BJ (cell line): ENCODE data around the gene TBR1. TPM values are rescaled to one million over a fixed set of nuclear protein-coding genes. Genes with fewer than 3 reads are reported as not detected.
A peak's percentile ranks its signal among the peaks of the same experiment; 100 is the strongest.

Source experiments
- CTCF ChIA-PET: fragments of 350-600 bp; formaldehyde crosslinking; extraction: SDS; loops from one replicate; lab custom pipeline; 2021; ENCODE audit warnings: antibody characterized with exemption, inconsistent platforms; lab: Yijun Ruan, JAX
- POLR2A ChIA-PET: fragments of 300-600 bp; sonication (Branson Sonifier 250); formaldehyde crosslinking; extraction: SDS; loops from one replicate; lab custom pipeline; 2021; ENCODE audit warnings: antibody characterized with exemption; lab: Charles Lee
- DNase-seq: peaks from one replicate; pipeline ENCODE4 v3.0.0-alpha.2; 2011; ENCODE audit warnings: low read depth
- H3K27me3 ChIP-seq: 2 replicates; pipeline ENCODE4 v1.6.0; 2011; ENCODE audit warnings: low read length; ENCODE audit not compliant: control insufficient read depth, insufficient read depth
- H3K36me3 ChIP-seq: 2 replicates; pipeline ENCODE4 v1.5.1; 2011; ENCODE audit warnings: low read length; ENCODE audit not compliant: control insufficient read depth, insufficient read depth
- H3K4me3 ChIP-seq: 2 replicates; pipeline ENCODE4 v1.5.1; 2011; ENCODE audit warnings: low read depth, mild to moderate bottlenecking, control low read depth, low read length
- CTCF ChIP-seq: IDR thresholded peaks from 2 replicates; pipeline ENCODE4 v1.5.1; 2011; ENCODE audit warnings: low read depth, mild to moderate bottlenecking, control low read depth, inconsistent platforms, low read length, moderate library complexity; ENCODE audit not compliant: insufficient read depth
- polyA plus RNA-seq: library from polyadenylated mRNA; depleted of rRNA; stranded (reverse); fragments of >200 nt; gene quantifications from 2 replicates; pipeline ENCODE4 v1.2.3, GENCODE V29; 2011

Gene TBR1
- polyA plus RNA-seq, 1 experiment: not detected

GRCh38 chr2:161424891-161425727 is 9.0 kb downstream of the TBR1 start:
- Histone ChIP-seq H3K36me3 (no peaks in the 10 kb centered on the region), H3K27me3 (peaks cover 70% of the 10 kb centered on the region), H3K4me3 (no peak overlapping the region)
- TF ChIP-seq CTCF: no peak
- ChIA-PET CTCF (interaction anchor here (0.7 kb wide), 1 partner anchor 11 kb away, joined by 3 read pairs; no protein-coding TSS in a partner anchor), POLR2A (no interaction called here)
- no peak for DNase-seq

DNA sequence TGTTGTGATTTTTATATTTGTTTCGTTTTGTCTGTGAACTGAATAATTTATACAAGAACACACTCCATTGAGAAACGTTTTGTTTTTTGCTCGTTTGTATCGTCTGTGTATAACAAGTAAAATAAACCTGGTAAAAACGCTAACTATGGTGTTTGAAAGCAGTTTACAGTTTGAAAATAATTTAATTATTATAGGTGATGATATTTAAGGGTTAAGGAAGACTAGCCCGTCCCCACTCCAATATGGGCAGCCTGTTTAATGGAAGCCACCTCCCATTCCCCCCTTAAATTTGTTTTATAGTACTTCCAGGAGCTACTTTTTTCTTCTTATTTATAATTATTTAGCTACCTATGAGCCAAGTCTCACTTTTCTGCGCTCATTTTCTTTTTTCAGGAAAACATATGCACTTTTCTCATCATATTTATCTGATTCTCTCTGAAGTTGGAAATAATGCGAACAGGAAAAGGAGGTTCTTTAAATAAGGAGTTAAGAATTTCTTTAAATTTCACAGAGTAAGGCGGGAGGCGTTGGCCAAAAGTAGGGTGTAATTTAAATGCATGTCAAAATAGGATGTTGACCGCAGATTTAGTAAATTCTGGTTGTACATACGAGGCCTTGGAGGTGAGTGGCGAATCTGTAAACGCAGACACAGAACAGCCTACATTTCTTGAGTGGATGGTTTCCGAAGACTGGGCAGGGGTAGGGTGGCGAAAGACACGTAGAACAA is 9.8 kb downstream of the TBR1 start:
- H3K4me3 ChIP-seq: no peak overlapping the region
- DNase-seq: no peak
- ChIA-PET POLR2A (no interaction called here), CTCF (interaction anchor here (0.7 kb wide), 1 partner anchor 11 kb away, joined by 3 read pairs; no protein-coding TSS in a partner anchor)
- no peaks in the 10 kb centered on the region for H3K36me3 ChIP-seq
- no peak for TF ChIP-seq CTCF
- H3K27me3 ChIP-seq: peaks cover 62% of the 10 kb centered on the region

GRCh38 chr2:161426455-161426921 is 10.4 kb downstream of the TBR1 start:
- Histone ChIP-seq H3K36me3 (no peaks in the 10 kb centered on the region), H3K27me3 (peaks cover 61% of the 10 kb centered on the region), H3K4me3 (no peak overlapping the region)
- DNase-seq: no peak
- POLR2A ChIA-PET: no interaction called here
- CTCF ChIA-PET: no interaction called here
- no peak; the same call in 1 of the 2 replicates for TF ChIP-seq CTCF

- no peak for DNase-seq
- Histone ChIP-seq H3K27me3 (peaks cover 55% of the 10 kb centered on the region), H3K36me3 (no peaks in the 10 kb centered on the region), H3K4me3 (no peak overlapping the region)
- TF ChIP-seq CTCF: peak; percentile 64; the same call in 1 of the 2 replicates
- CTCF ChIA-PET: interaction anchor here (1.2 to 1.4 kb wide), 2 partner anchors 13 to 22 kb away, joined by 3 to 4 read pairs; no protein-coding TSS in a partner anchor
- POLR2A ChIA-PET: no interaction called here
These were observed 11.0 kb downstream of the TBR1 start for GRCh38 chr2:161426922-161427663.
